ENCODE data around the gene MORC4.

Gene MORC4

GRCh38 chrX:106932960-106933537 is 67.0 kb downstream of the MORC4 start:
- no peaks in the 10 kb centered on the region for H3K36me3 ChIP-seq (ENCODE audit: insufficient read depth)
- H3K79me2 ChIP-seq (ENCODE audit: insufficient read depth, low read depth): no peaks in the 10 kb centered on the region
- no peak overlapping the region for H3K4me3 ChIP-seq (IDR thresholded peaks at IDR 0.05; ENCODE audit: insufficient read depth, low read depth, low read length)
- no peaks in the 10 kb centered on the region for H3K4me1 ChIP-seq (ENCODE audit: low read depth, poor library complexity, severe bottlenecking)
- H3K27me3 ChIP-seq (ENCODE audit: insufficient read depth, low read depth): no peaks in the 10 kb centered on the region
- H2AFZ ChIP-seq (ENCODE audit: low read depth): no peak overlapping the region
- TF ChIP-seq, protein P1, sequence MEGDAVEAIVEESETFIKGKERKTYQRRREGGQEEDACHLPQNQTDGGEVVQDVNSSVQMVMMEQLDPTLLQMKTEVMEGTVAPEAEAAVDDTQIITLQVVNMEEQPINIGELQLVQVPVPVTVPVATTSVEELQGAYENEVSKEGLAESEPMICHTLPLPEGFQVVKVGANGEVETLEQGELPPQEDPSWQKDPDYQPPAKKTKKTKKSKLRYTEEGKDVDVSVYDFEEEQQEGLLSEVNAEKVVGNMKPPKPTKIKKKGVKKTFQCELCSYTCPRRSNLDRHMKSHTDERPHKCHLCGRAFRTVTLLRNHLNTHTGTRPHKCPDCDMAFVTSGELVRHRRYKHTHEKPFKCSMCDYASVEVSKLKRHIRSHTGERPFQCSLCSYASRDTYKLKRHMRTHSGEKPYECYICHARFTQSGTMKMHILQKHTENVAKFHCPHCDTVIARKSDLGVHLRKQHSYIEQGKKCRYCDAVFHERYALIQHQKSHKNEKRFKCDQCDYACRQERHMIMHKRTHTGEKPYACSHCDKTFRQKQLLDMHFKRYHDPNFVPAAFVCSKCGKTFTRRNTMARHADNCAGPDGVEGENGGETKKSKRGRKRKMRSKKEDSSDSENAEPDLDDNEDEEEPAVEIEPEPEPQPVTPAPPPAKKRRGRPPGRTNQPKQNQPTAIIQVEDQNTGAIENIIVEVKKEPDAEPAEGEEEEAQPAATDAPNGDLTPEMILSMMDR (conservative IDR thresholded peaks at IDR 0.05; ENCODE audit: low read depth, low read length): no peak
- no peak overlapping the region for H3K4me2 ChIP-seq
- no peaks in the 10 kb centered on the region for H4K20me1 ChIP-seq (ENCODE audit: insufficient read depth)
- H3K27ac ChIP-seq: no peak overlapping the region
- H3K9ac ChIP-seq: no peak overlapping the region

- Histone ChIP-seq H3K9ac (no peak overlapping the region), H3K36me3 (ENCODE audit: insufficient read depth) (no peaks in the 10 kb centered on the region), H3K4me1 (ENCODE audit: low read depth, poor library complexity, severe bottlenecking) (no peaks in the 10 kb centered on the region), H3K4me2 (no peak overlapping the region), H3K79me2 (ENCODE audit: insufficient read depth, low read depth) (no peaks in the 10 kb centered on the region), H3K4me3 (IDR thresholded peaks at IDR 0.05; ENCODE audit: insufficient read depth, low read depth, low read length) (no peak overlapping the region), H3K27ac (no peak overlapping the region), H3K27me3 (ENCODE audit: insufficient read depth, low read depth) (no peaks in the 10 kb centered on the region), H2AFZ (ENCODE audit: low read depth) (no peak overlapping the region), H4K20me1 (ENCODE audit: insufficient read depth) (no peaks in the 10 kb centered on the region)
- TF ChIP-seq, protein P1 (conservative IDR thresholded peaks at IDR 0.05; ENCODE audit: low read depth, low read length): no peak
Observed at GRCh38 chrX:106932492-106932923, 67.5 kb downstream of the MORC4 start.

DNA sequence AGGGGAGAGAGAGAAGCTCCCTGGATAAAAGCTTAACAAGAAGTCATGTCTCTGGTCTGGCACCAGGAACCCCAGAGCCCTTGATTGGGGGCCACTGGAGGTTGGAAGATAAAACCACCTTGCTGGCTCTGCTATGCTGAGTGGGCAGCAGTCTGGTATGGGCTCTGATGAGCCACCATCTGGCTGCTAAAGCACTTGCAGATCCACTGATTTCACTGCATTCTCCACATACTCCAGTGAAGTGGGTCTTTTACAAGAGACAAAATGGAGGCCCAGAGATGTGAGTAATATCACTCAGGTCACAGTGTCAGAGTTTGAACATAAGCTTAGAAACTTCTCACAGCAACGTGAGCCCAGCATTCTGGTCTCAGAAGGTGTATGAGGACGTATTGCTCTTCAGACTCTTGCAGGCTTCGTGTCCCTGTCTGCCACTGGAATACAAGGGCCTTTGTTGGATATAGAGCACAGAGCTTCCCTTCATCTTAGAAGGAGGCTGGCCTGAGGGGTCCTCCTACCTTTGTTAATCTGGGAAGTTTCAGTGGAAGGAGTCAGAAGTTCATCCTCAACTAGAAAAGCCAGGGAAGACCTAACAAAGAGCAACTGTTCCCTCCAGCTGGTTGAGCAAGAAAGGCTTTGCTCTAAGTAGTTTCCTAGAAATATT is 68.1 kb downstream of the MORC4 start:
- TF ChIP-seq, protein P1 (conservative IDR thresholded peaks at IDR 0.05; ENCODE audit: low read depth, low read length): no peak
- no peaks in the 10 kb centered on the region for H4K20me1 ChIP-seq (ENCODE audit: insufficient read depth)
- no peaks in the 10 kb centered on the region for H3K79me2 ChIP-seq (ENCODE audit: insufficient read depth, low read depth)
- no peak overlapping the region for H3K4me3 ChIP-seq (IDR thresholded peaks at IDR 0.05; ENCODE audit: insufficient read depth, low read depth, low read length)
- H3K27me3 ChIP-seq (ENCODE audit: insufficient read depth, low read depth): no peaks in the 10 kb centered on the region
- H3K36me3 ChIP-seq (ENCODE audit: insufficient read depth): no peaks in the 10 kb centered on the region
- no peak overlapping the region for H3K4me2 ChIP-seq
- H2AFZ ChIP-seq (ENCODE audit: low read depth): no peak overlapping the region
- H3K9ac ChIP-seq: no peak overlapping the region
- H3K27ac ChIP-seq: no peak overlapping the region
- no peaks in the 10 kb centered on the region for H3K4me1 ChIP-seq (ENCODE audit: low read depth, poor library complexity, severe bottlenecking)

GRCh38 chrX:106928227-106928626 is 71.8 kb downstream of the MORC4 start:
- no peak overlapping the region for H2AFZ ChIP-seq (ENCODE audit: low read depth)
- no peaks in the 10 kb centered on the region for H3K27me3 ChIP-seq (ENCODE audit: insufficient read depth, low read depth)
- no peaks in the 10 kb centered on the region for H4K20me1 ChIP-seq (ENCODE audit: insufficient read depth)
- H3K79me2 ChIP-seq (ENCODE audit: insufficient read depth, low read depth): no peaks in the 10 kb centered on the region
- H3K9ac ChIP-seq: no peak overlapping the region
- no peak overlapping the region for H3K4me3 ChIP-seq (IDR thresholded peaks at IDR 0.05; ENCODE audit: insufficient read depth, low read depth, low read length)
- H3K4me1 ChIP-seq (ENCODE audit: low read depth, poor library complexity, severe bottlenecking): no peaks in the 10 kb centered on the region
- no peaks in the 10 kb centered on the region for H3K36me3 ChIP-seq (ENCODE audit: insufficient read depth)
- no peak overlapping the region for H3K4me2 ChIP-seq
- no peak overlapping the region for H3K27ac ChIP-seq
- TF ChIP-seq, protein P1 (conservative IDR thresholded peaks at IDR 0.05; ENCODE audit: low read depth, low read length): no peak
